Measurements from ENCODE around the gene IQGAP1. TPM values are rescaled to one million over a fixed set of nuclear protein-coding genes. Genes with fewer than 3 reads are reported as not detected.

The IQGAP1 gene
- total and polyA plus RNA-seq, 9 of the 15 experiments (the other 6 are each of a cell fraction or from before 2014, with no cell fraction given): 37.6 to 143 (median 77.7) TPM

DNA sequence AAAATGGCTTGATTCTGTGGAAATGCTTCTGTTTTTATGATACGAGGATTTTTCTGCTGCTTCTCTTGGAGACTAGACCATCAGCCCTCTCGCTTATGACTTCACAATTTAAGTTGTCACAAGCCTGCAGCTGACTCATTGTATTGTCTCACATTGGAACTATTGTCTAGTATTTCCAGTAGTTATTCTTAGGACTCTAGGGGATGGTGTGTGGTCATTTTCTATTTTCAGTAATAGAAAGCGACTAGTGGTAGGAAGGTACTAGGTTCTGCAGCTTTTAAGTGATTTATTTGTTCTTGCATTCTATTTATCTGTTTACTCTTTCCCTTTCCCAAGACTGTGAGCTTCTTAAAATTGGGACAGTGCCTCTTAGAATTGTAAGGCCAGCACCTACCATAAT, 75.3 kb downstream of the IQGAP1 start:
- no peaks in the 10 kb centered on the region for H4K20me1 ChIP-seq (replicated peaks; ENCODE audit: control insufficient read depth, insufficient read depth, low read length)
- H3K9me1 ChIP-seq (ENCODE audit: control insufficient read depth, insufficient read depth, low read length): no peaks in the 10 kb centered on the region
- no peak overlapping the region for H3K9ac ChIP-seq (ENCODE audit: insufficient read depth in 1 of 2, low read depth in 2 of 2, low read length in 2 of 2)
- TF ChIP-seq JUN (IDR thresholded peaks at IDR 0.05; ENCODE audit: borderline replicate concordance, low read depth, low read length) (no peak), JUN (CRISPR knock-in tag; IDR thresholded peaks at IDR 0.05; ENCODE audit: borderline replicate concordance) (no peak), SIX5 (IDR thresholded peaks at IDR 0.05; ENCODE audit: borderline replicate concordance in 1 of 2, insufficient read depth in 1 of 2, low read depth in 1 of 2, low read length in 2 of 2) (no peak), CBFB (CRISPR knock-in tag; IDR thresholded peaks at IDR 0.05) (no peak), ZNF311 (CRISPR knock-in tag; IDR thresholded peaks at IDR 0.05) (no peak), ZNF57 (CRISPR knock-in tag; IDR thresholded peaks at IDR 0.05) (no peak), TAL1 (IDR thresholded peaks at IDR 0.05) (no peak), ZNF644 (tag; IDR thresholded peaks at IDR 0.05; ENCODE audit: low read depth) (no peak), ARID1B (IDR thresholded peaks at IDR 0.05) (no peak), FOXA1 (IDR thresholded peaks at IDR 0.05; ENCODE audit: borderline replicate concordance) (no peak), ZC3H8 (IDR thresholded peaks at IDR 0.05) (no peak), ZNF384 (IDR thresholded peaks at IDR 0.05; ENCODE audit: low read depth, low read length) (no peak)
- TF ChIP-seq, protein P1, sequence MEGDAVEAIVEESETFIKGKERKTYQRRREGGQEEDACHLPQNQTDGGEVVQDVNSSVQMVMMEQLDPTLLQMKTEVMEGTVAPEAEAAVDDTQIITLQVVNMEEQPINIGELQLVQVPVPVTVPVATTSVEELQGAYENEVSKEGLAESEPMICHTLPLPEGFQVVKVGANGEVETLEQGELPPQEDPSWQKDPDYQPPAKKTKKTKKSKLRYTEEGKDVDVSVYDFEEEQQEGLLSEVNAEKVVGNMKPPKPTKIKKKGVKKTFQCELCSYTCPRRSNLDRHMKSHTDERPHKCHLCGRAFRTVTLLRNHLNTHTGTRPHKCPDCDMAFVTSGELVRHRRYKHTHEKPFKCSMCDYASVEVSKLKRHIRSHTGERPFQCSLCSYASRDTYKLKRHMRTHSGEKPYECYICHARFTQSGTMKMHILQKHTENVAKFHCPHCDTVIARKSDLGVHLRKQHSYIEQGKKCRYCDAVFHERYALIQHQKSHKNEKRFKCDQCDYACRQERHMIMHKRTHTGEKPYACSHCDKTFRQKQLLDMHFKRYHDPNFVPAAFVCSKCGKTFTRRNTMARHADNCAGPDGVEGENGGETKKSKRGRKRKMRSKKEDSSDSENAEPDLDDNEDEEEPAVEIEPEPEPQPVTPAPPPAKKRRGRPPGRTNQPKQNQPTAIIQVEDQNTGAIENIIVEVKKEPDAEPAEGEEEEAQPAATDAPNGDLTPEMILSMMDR (IDR thresholded peaks at IDR 0.05 in 2 of 3, conservative IDR thresholded peaks at IDR 0.05 in 1 of 3; ENCODE audit: insufficient read depth in 2 of 3, low read depth in 1 of 3, low read length in 3 of 3): no peak
- H3K79me2 ChIP-seq (ENCODE audit: control insufficient read depth, insufficient read depth, low read length): no peaks in the 10 kb centered on the region
- no peaks in the 10 kb centered on the region for H3K27me3 ChIP-seq (ENCODE audit: control insufficient read depth in 2 of 2, insufficient read depth in 2 of 2, low read length in 2 of 2)
- intact Hi-C loops (cut with micrococcal nuclease) (no loop called here), in situ Hi-C loops (cut with MboI) (no loop called here)
- ATAC-seq: no peak
- no peak overlapping the region for H3K27ac ChIP-seq (ENCODE audit: extremely low read depth, low read depth, low read length)
- H3K4me1 ChIP-seq (replicated peaks in 1 of 2; ENCODE audit: control insufficient read depth in 2 of 2, insufficient read depth in 2 of 2, low read length in 2 of 2): no peaks in the 10 kb centered on the region
- no peak overlapping the region for H3K4me2 ChIP-seq (ENCODE audit: insufficient read depth, low read length)
- no peak overlapping the region for H2AFZ ChIP-seq (ENCODE audit: low read depth, low read length)
- POLR2A ChIA-PET: interaction anchor here (1.0 to 1.5 kb wide), 2 partner anchors 15 to 18 kb away, joined by 3 to 6 read pairs; no protein-coding TSS in a partner anchor
- H3K9me3 ChIP-seq (replicated peaks; ENCODE audit: control insufficient read depth, insufficient read depth, low read depth, low read length): no peaks in the 10 kb centered on the region
- no peak for FAIRE-seq
- CTCF ChIA-PET (ENCODE audit: low intra/inter-chr PET ratio): no interaction called here
- WGBS (ENCODE audit: insufficient coverage, low coverage, missing lambda C conversion rate): 68% methylated on average over 3 of the region's 3 CpGs
- H3K36me3 ChIP-seq (ENCODE audit: control insufficient read depth, insufficient read depth, low read length): peaks cover 34% of the 10 kb centered on the region
- no peak for DNase-seq (ENCODE audit: extremely low read depth in 1 of 4, low spot score in 3 of 4)
- no TSS peak for BruUV-seq (replicated peaks)
- H3K4me3 ChIP-seq: no peak overlapping the region
